Small intestine (tissue), 7 donors: Measurements from ENCODE around the gene BATF. TPM values are rescaled to one million over a fixed set of nuclear protein-coding genes. Genes with fewer than 3 reads are reported as not detected.

Experiments used
- DNase-seq, 2 donors: peaks; one replicate each; pipeline versions ENCODE4 v3.0.0 to v3.0.0-alpha.2; 2013
- FAIRE-seq: peaks from 2 replicates; lab custom pipeline; 2012; peaks lifted over from hg19 to GRCh38; lab: Jason Lieb, UNC
- H3K27ac ChIP-seq, 3 donors: one replicate each; pipeline ENCODE4 v1.5.1; 2013; ENCODE audit warnings: low read length in 2 of 3, mild to moderate bottlenecking in 2 of 3, control low read depth in 1 of 3, inconsistent platforms in 1 of 3, low read depth in 1 of 3, moderate library complexity in 1 of 3
- H3K27me3 ChIP-seq, 3 donors: one replicate each; pipeline ENCODE4 v1.6.1; 2013; ENCODE audit warnings: low read length in 3 of 3, inconsistent platforms in 1 of 3; ENCODE audit not compliant: control insufficient read depth in 3 of 3, insufficient read depth in 3 of 3
- H3K36me3 ChIP-seq, 3 donors: one replicate each; pipeline ENCODE4 v1.6.1; 2013; ENCODE audit warnings: low read length in 3 of 3, inconsistent platforms in 1 of 3, low read depth in 1 of 3, mild to moderate bottlenecking in 1 of 3, moderate library complexity in 1 of 3; ENCODE audit not compliant: control insufficient read depth in 3 of 3, insufficient read depth in 2 of 3
- H3K4me1 ChIP-seq, 3 donors: one replicate each; pipeline ENCODE4 v1.6.1; 2013; ENCODE audit warnings: low read length in 2 of 3, inconsistent platforms in 1 of 3, low read depth in 1 of 3, mild to moderate bottlenecking in 1 of 3, moderate library complexity in 1 of 3; ENCODE audit not compliant: control insufficient read depth in 3 of 3, insufficient read depth in 2 of 3
- H3K4me3 ChIP-seq, 3 donors: one replicate each; pipeline ENCODE4 v1.5.1; 2013; ENCODE audit warnings: low read length in 3 of 3, control low read depth in 1 of 3, inconsistent platforms in 1 of 3, low read depth in 1 of 3, mild to moderate bottlenecking in 1 of 3, moderate library complexity in 1 of 3
- H3K9me3 ChIP-seq, 2 donors: one replicate each; pipeline ENCODE4 v1.6.1; 2013; ENCODE audit warnings: low read depth in 1 of 2, low read length in 1 of 2; ENCODE audit not compliant: control insufficient read depth in 2 of 2, insufficient read depth in 1 of 2
- WGBS, 3 donors: extraction: QIAGEN DNeasy Blood & Tissue Kit; methylation state at CpG; one replicate each; pipeline ENCODE4 v1.1.7; 2013; 5-methylcytosine and 5-hydroxymethylcytosine counted together
- polyA plus RNA-seq, 4 donors: library from polyadenylated mRNA; stranded (reverse) in 3 of 4; unstranded in 1 of 4; fragments of 200-250 nt in 3 of 4; fragments of 120-200 nt in 1 of 4; gene quantifications; one replicate each; pipeline versions ENCODE4 v1.2.1 to v1.2.3, GENCODE V29; 2013
- donor health status: healthy with polysubstance abuse.
- donor health status: control.
- donor health status: control.
- donor health status: Bipolar disorder and iron deficiency.
- donor health status: healthy.

Gene BATF
- polyA plus RNA-seq, 4 donors = 0.74 to 5.9 (median 4.7) TPM

DNA sequence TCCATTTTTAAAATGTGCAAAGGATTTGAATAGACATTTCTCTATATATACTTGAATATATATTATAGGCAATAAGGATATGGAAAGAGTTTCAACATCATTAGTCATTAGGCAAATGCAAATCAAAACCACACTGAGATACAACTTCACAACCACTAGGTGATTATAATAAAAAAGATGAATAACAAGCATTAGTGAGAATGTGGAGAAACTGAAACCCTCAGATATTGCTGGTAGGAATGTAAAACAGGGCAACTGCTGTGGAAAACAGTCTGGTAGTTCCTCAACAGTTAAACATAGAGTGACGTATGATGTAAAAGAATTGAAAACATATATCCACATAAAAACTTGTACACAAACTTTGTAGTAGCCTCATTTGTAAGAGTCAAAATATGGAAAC lies 11.7 kb upstream of the BATF start:
- Histone ChIP-seq H3K9me3 (peaks cover 0 to 4% of the 10 kb centered on the region in 2 donors), H3K4me3 (no peak overlapping the region), H3K27ac (no peak overlapping the region), H3K27me3 (peaks cover 0 to 4% (median 0%) of the 10 kb centered on the region in 3 donors), H3K4me1 (peaks cover 0 to 2% (median 0%) of the 10 kb centered on the region in 3 donors), H3K36me3 (no peaks in the 10 kb centered on the region)
- DNase-seq = no peak
- FAIRE-seq = no peak
- 83 to 100% (median 91%) methylated on average over 1 of the region's 1 CpG for WGBS, 3 donors

DNA sequence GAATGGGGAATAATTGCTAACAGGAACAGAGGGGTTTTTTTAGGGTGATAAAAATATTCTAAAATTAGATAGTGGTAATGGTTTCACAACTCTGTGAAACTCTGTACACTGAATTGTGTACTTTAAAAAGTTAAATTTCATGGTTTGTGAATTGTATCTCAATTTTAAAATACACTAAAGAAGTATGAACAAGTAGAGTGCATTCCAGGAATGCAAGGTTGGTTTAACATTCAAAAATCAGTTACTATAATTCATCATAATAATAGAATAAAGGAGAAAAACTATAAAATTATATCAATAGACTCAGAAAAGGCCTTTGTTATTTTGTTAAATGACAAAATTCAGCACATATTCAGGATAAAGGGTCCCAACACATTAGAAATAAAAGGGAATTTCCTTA lies 11.1 kb upstream of the BATF start:
- DNase-seq (no peak), FAIRE-seq (no peak)
- no peak overlapping the region for H3K27ac ChIP-seq
- peaks cover 0 to 3% (median 0%) of the 10 kb centered on the region in 3 donors for H3K4me1 ChIP-seq
- H3K27me3 ChIP-seq = peaks cover 0 to 4% (median 0%) of the 10 kb centered on the region in 3 donors
- H3K4me3 ChIP-seq = no peak overlapping the region
- peaks cover 0 to 4% of the 10 kb centered on the region in 2 donors for H3K9me3 ChIP-seq
- no peaks in the 10 kb centered on the region for H3K36me3 ChIP-seq

- H3K4me3 ChIP-seq = no peak overlapping the region
- no peaks in the 10 kb centered on the region for H3K36me3 ChIP-seq
- no peak for FAIRE-seq
- H3K27me3 ChIP-seq = peaks cover 0 to 8% (median 0%) of the 10 kb centered on the region in 3 donors
- peaks cover 0 to 3% (median 0%) of the 10 kb centered on the region in 3 donors for H3K4me1 ChIP-seq
- DNase-seq = no peak
- H3K27ac ChIP-seq = no peak overlapping the region
- H3K9me3 ChIP-seq = peaks cover 0 to 4% of the 10 kb centered on the region in 2 donors
- 74 to 84% (median 81%) methylated on average over 12 of the region's 12 CpGs for WGBS, 3 donors
These were observed 8.2 kb upstream of the BATF start for GRCh38 chr14:75513911-75514672.

DNA sequence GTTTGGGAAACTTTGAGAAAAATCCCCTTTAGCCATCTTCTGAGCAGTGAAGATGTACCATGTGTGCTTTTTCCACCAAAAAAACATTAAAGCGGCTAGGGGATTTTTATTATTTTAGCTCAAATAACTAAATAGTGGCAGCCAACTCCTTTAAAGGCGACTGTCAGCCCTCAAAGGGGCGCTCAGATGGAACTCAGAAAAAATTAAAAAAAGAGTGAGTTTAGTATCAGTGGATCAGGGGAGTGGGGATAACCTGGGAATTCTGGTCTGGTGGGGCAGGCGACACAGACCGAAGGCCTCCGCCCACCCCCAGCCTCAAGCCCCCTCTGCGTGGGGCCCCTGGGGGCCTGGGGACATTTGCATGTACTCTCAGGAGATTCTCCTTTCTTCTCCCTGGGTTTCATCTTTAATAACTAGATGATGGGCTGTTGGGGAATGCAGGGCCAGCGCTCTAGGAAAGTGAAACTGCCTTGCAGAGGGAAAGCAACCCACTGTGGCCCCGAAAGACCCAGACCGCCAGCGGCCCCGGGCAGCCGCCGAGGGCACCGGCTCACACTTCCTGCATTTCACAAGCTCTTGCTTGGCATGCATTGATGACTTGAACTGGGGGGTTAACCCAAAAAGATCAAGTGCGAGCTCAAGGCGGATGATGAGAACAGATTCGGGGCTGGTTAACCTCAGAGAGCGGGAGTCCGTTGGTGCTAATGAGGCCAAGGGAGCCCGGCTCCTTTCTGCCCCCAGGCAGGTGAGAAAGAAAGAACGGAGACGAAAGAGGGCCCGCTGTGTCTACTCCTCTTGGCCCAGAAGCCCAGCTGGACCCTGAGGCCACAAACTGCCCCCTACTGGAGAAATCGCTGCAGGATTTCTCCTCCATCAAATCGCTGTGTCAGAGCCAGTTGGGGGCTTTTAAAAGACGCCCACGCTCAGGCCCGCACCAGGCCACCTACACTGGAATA lies 7.3 kb upstream of the BATF start:
- 37 to 46% (median 40%) methylated on average over 29 of the region's 29 CpGs for WGBS, 3 donors
- H3K4me1 ChIP-seq = peaks cover 0 to 3% (median 0%) of the 10 kb centered on the region in 3 donors
- H3K36me3 ChIP-seq = no peaks in the 10 kb centered on the region
- peaks cover 0 to 4% of the 10 kb centered on the region in 2 donors for H3K9me3 ChIP-seq
- peak overlapping the region in 1 of 3 donors; percentile 50 for H3K27ac ChIP-seq
- DNase-seq = peak in 1 of 2 donors; percentile 31
- peaks cover 0 to 8% (median 0%) of the 10 kb centered on the region in 3 donors for H3K27me3 ChIP-seq
- peak overlapping the region in 2 of 3 donors; percentile 24 to 36 for H3K4me3 ChIP-seq
- FAIRE-seq = no peak

DNA sequence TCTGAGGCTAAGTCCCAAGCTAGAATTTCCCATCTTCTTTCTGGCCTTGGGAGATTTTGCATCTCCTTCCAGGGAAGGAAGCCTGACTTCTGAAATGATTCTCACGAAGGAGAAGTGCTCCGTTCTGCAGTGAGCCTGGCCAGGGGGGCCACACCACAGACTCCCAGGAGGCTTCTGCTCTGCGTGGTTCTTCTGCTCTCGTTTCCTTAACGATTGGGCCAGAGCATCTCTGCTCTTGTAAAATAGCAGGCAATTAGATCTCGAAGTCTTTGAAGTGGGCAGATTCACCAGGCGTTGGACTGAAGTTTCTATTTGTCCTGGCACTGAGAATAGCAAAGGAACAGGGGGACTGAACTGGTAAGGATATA lies 6.7 kb upstream of the BATF start:
- H3K4me3 ChIP-seq = peak overlapping the region in 1 of 3 donors; percentile 36
- no peak overlapping the region for H3K27ac ChIP-seq
- H3K36me3 ChIP-seq = no peaks in the 10 kb centered on the region
- FAIRE-seq = no peak
- H3K9me3 ChIP-seq = peaks cover 0 to 4% of the 10 kb centered on the region in 2 donors
- 40 to 59% (median 50%) methylated on average over 7 of the region's 7 CpGs for WGBS, 3 donors
- peaks cover 0 to 3% (median 0%) of the 10 kb centered on the region in 3 donors for H3K4me1 ChIP-seq
- peaks cover 0 to 8% (median 0%) of the 10 kb centered on the region in 3 donors for H3K27me3 ChIP-seq
- DNase-seq = no peak

DNA sequence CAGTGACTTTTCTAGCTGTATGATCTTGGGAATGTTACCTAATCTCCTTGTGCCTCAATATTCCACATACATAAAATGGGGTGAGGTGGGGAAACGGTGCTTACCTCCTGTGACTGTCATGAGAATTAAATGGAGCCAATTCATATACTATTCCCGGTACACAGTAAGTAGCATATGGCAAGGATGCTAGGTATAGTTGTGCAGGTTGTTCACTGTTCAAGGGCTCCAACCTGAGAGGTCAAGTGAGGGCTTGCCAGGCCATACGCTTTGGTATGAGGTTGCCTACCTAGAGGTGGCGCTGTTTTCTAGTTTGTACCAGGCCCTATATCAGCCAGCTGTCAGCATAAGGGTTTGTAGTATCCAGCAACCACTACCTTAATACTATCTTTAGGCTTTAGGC lies 3.6 kb upstream of the BATF start:
- no peak overlapping the region for H3K27ac ChIP-seq
- FAIRE-seq (no peak), DNase-seq (peak; percentile 19 to 57)
- no peaks in the 10 kb centered on the region for H3K36me3 ChIP-seq
- H3K9me3 ChIP-seq = no peaks in the 10 kb centered on the region
- WGBS, 3 donors = 60 to 67% (median 65%) methylated on average over 4 of the region's 4 CpGs
- peaks cover 9 to 13% (median 9%) of the 10 kb centered on the region in 3 donors for H3K4me1 ChIP-seq
- no peak overlapping the region for H3K4me3 ChIP-seq
- peaks cover 0 to 8% (median 0%) of the 10 kb centered on the region in 3 donors for H3K27me3 ChIP-seq

DNA sequence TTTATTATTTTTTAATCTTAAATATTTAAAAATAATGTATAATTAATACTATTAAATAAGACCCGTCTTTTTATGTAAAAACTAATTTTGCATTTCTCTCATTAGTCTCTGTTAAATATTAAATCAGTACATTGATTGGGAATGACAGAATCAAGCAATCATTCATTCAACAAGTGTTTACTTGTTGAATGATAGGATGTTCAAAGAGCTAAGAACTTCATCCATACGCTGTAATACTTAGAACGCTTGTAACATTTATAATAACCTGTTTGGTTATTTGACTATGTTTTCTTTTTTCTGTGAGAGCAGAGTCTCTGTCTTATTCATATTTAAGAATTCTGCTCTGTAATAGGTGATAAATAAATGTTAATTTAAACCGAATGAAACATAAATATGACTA lies 2.9 kb upstream of the BATF start:
- no peak for DNase-seq
- H3K27ac ChIP-seq = no peak overlapping the region
- no peak for FAIRE-seq
- peaks cover 9 to 17% (median 9%) of the 10 kb centered on the region in 3 donors for H3K4me1 ChIP-seq
- H3K9me3 ChIP-seq = no peaks in the 10 kb centered on the region
- no peaks in the 10 kb centered on the region for H3K36me3 ChIP-seq
- WGBS, 3 donors = 90 to 93% (median 92%) methylated on average over 4 of the region's 4 CpGs
- peaks cover 0 to 8% (median 0%) of the 10 kb centered on the region in 3 donors for H3K27me3 ChIP-seq
- no peak overlapping the region for H3K4me3 ChIP-seq
